GM18502 (cell line): ENCODE results near the gene TCAIM.
"Not testable (repeated sequence)": the region's sequence is repeated elsewhere in the genome, so short reads cannot be mapped to it uniquely, and the experiment has no call there.

Source experiments
- ATAC-seq: cut with Tn5 transposase; IDR thresholded peaks from one replicate; pipeline ENCODE4 v1.9.1; 2021; ENCODE audit warnings: mild to moderate bottlenecking; ENCODE audit not compliant: unreplicated experiment, poor library complexity

TCAIM gene

DNA sequence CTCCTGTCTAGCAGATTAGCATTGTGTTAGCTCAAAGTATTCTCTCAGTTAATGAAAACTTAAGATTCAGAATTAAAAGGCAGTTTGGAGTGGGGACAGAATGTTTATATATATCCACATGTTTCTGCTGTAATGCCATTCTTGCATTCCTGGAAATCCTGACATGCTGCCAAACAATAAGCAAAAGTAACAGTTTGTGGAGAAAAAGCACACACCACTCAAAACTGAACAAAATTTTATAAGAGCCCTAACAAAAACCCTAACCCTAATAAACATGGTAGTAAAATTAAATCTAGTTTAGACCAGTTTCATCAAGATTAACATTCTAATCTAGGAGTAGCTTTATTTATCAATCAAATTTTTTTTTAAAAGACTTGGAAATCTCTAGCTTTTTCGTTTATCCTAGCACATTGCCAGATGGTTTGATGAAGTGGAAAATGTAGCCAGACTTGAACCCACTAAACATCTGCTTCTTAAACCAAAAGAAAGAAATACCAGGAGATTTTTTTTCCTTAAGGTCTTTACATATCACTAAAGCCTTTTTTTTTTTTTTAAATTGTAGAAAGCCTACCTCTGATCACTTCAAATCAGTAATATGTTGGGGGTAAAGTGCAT, 3.7 kb downstream of the TCAIM start:
- ATAC-seq, result no peak

GRCh38 chr3:44343421-44343820, 4.9 kb downstream of the TCAIM start:
- ATAC-seq, result no peak

DNA sequence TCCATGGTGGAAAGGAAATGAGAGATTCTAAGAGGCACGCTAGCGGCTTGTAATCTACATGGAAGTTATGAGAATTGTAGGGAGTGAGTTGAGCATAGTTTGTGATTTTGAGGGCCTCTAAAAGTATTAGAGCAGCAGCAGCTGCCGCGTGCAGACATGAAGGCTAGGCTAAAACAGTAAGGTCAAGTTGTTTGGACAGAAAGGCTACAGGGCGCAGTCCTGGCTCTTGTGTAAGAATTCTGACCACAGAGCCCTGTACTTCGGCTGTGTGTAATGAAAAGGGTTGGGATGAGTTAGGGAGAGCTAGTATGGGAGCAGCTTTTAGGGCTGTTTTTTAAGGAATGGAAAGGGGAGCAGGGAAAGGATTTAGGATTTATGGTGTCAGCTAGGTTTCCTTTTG, 8.0 kb downstream of the TCAIM start:
- not testable (repeated sequence) for ATAC-seq

DNA sequence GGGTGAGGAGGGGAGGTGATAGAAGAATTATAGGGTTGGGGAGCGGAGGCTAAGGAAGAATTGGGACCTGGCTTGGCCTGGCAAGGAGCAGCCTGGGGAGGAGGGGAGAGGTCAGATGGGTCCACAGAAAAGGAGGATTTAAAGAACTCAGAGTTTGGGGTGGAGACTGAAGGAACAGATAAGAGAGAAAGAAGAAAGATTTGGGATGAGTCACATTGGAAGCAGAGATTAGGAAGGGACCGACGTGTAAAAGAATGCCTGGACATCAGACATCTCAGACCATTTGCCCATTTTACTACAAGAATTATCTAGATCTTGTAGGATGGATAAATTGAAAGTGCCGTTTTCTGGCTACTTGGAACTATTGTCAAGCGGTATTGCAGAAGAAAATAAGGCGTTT, 10.4 kb downstream of the TCAIM start:
- ATAC-seq, result no peak

DNA sequence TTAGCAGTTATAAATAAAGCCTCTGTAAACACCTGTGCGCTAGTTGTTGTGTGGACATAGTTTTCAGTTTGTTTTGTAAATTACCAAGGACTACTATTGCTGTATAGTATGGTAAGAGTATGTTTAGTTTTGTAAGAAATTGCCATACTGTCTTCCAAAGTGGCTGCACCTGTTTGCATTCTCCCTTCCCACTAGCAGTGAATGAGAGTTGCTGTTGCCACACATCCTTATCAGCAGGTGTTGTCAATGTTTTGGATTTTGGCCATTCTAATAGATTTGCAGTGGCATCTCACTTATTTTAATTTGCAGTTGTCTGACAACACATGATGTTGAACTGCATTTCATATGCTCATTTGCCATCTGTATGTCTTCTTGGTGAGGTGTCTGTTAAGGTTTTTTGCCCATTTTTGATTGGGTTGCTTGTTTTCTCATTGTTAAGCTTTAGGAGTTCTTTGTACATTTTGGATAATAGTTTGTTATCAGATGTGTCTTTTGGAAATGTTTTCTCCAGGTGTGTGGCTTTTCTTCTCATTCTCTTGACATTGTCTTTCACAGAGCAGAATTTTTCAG, 14.9 kb downstream of the TCAIM start:
- no peak for ATAC-seq

- ATAC-seq, result no peak
Observed at GRCh38 chr3:44355362-44356033, 16.9 kb downstream of the TCAIM start.

- no peak for ATAC-seq
Observed at GRCh38 chr3:44359146-44359751, 20.7 kb downstream of the TCAIM start.

GRCh38 chr3:44363591-44363990, 25.0 kb downstream of the TCAIM start:
- ATAC-seq, result no peak

DNA sequence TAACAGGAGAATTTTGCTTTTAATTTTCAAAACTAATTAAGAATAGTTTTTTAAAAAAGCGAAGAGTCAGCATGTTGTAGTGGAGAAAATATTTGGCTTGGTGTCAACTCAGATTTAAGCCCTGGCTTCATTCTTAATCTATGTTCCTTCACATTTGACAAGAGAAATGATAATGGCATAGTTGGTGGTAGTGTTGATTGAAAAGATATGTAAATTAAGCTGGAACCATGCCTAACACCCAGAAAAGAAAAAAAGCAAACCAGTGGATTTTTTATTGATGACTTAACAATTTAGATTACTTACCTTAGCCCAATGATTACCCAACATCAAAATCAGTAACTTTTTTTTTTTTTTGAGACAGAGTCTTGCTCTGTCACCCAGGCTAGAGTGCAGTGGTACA, 27.4 kb downstream of the TCAIM start:
- no peak for ATAC-seq

GRCh38 chr3:44375450-44375849, 36.9 kb downstream of the TCAIM start:
- no peak for ATAC-seq

GRCh38 chr3:44387404-44387803, 48.8 kb downstream of the TCAIM start:
- ATAC-seq, result no peak

GRCh38 chr3:44392489-44392888, 53.9 kb downstream of the TCAIM start:
- ATAC-seq, result no peak

DNA sequence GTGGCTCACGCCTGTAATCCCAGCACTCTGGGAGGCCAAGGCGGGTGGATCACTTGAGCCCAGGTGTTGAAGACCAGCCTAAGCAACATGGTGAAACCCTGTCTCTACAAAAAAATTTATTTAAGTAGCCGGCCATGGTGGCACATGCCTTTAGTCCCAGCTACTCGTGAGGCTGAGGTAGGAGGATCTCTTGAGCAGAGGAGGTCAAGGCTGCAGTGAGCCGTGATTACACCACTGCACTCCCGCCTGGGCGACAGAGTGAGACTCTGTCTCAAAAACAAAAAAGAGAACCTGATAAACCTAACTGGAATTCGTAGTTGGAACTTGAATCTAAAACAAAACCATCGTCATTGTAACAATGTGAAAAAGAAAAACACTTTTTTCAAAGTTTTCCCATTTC, 57.1 kb downstream of the TCAIM start:
- no peak for ATAC-seq

GRCh38 chr3:44396200-44397171, 57.9 kb downstream of the TCAIM start:
- ATAC-seq, result no peak

DNA sequence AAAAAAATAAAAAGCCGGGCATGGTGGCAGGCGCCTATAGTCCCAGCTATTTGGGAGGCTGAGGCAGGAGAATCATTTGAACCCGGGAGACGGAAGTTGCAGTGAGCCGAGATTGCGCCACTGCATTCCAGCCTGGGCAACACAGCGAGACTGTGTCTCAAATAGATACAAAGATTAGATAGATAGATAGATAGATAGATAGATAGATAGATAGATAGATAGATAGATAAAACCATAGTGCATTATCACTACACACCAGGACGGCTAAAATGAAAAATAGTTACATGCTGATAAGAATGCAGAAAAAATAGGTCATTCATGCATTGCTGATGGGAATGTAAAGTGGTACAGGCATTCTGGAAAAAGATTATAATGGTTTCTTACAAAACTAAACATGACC, 59.7 kb downstream of the TCAIM start:
- not testable (repeated sequence) for ATAC-seq

DNA sequence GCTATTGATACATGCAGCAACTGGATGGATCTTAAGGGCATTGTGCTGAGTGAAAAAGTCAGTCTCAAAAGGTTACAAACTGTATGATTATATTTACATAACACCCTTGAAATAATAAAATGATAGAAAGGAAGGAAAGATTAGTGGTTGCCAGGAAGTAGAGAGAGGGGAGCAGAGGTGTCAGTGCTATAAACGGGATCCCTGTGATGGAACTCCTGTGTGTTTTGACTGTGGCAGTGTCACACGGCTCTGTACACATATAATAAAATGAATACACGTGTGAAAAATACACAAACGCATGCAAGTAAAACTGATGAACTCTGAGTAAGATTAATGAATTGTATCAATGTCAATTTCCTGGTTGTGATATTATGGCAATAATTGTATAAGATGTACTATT, 60.3 kb downstream of the TCAIM start:
- ATAC-seq, result no peak

DNA sequence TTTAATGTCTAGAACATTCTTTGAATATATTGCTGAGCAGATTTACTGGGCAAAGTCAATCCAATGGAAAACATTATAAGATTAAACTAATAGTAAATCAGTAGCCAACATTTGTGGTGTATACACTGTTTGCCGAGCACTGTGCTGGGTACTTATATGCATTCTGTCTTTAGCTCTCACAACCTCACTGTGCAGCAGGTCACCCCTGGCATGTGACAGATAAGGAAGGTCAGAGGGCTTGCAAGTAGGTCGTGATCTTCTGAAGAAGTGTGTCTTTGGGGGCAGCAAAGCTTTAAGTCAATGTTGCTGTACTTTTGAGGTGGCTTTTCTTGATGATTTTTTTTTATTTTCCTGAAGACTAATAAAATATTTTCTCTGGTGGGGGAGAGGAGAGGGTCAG, 62.2 kb downstream of the TCAIM start:
- no peak for ATAC-seq

DNA sequence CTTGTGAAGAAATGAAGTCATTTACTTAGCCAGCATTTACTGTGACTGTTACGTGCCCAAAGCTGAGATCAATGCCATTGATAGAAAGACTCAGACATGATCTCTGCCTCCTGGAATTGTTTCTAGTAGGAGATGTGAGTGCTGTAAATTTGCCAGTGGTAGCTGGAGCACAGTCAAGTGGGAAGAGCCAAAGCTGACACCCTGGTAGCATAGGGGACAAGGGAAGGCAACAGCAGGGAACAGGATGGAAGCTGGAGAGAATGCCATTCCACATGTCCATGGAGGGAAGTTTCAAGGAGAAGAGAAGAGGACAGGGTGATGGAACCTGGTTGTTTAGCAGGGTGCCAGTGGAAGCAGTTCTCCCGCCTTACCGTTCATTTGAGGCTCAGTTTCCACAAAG, 64.0 kb downstream of the TCAIM start:
- ATAC-seq, result no peak

DNA sequence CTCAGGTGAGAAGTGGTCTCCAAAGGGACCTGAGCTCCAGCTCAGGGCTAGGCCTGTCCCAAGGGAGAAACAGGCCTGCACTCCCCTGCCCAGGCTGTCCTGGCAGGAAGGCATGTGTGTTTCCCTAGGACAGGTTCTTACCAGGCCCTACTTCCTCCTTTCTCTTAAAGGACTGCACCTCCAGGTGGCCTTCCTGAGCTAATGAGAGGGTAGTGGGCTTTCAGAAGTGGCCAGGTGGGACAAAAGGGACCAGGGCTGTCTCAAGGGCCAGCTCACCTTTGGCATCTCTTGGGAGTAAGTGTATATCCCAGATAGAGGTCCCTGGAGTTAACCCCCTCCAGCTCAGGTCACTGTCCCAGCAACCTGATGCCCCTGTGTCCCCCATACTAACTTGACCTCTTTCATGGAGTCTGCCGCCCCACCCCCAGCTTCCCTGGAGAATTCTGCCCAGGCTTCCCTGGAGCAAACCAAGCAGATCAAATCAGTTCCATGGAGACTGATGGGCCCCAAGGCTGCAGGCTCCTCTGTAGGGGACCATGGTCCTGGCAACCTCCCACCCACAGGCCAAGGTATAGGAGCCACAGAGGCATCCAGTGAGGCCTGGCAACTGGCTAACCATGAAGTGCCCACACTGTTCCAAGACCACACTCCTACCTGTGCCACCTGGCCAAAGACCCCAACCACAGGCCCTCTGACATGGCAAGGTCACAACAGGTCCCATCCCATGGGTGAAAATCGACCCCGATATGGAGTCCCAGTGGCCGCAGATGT, 71.3 kb downstream of the TCAIM start:
- ATAC-seq, result no peak
